HEK293 (cell line): ENCODE measurements around the gene SYNC.

Source experiments
- ATF2 ChIP-seq: fragments of 450-650 bp; formaldehyde crosslinking; IDR thresholded peaks from 2 replicates; pipeline ENCODE4 v1.5.1; 2016; ENCODE audit warnings: missing biosample characterization, missing genetic modification characterization, low read depth
- BCL11B ChIP-seq: fragments of 450-650 bp; formaldehyde crosslinking; IDR thresholded peaks from 2 replicates; pipeline ENCODE4 v1.5.1; 2016; ENCODE audit warnings: low read depth, missing biosample characterization, missing genetic modification characterization
- FEZF1 ChIP-seq: fragments of 450-650 bp; formaldehyde crosslinking; IDR thresholded peaks from 2 replicates; pipeline ENCODE4 v1.5.1; 2016; ENCODE audit warnings: missing biosample characterization, missing genetic modification characterization
- KLF1 ChIP-seq: fragments of 450-650 bp; formaldehyde crosslinking; IDR thresholded peaks from 2 replicates; pipeline ENCODE4 v1.5.1; 2016; ENCODE audit warnings: missing biosample characterization, missing genetic modification characterization
- KLF8 ChIP-seq: fragments of 450-650 bp; formaldehyde crosslinking; IDR thresholded peaks from 2 replicates; pipeline ENCODE4 v1.5.1; 2016; ENCODE audit warnings: missing biosample characterization, missing genetic modification characterization
- MEIS1 ChIP-seq: sonication (generic); formaldehyde crosslinking; IDR thresholded peaks from 2 replicates; pipeline ENCODE4 v1.8.1; 2022; ENCODE audit warnings: missing genetic modification reagents, mild to moderate bottlenecking, borderline replicate concordance
- PATZ1 ChIP-seq: fragments of 450-650 bp; formaldehyde crosslinking; IDR thresholded peaks from 2 replicates; pipeline ENCODE4 v1.5.1; 2016; ENCODE audit warnings: missing biosample characterization, missing genetic modification characterization
- SETDB1 ChIP-seq: IDR thresholded peaks from one replicate; pipeline ENCODE4 v1.6.1; 2017; ENCODE audit warnings: mild to moderate bottlenecking, low read length, moderate library complexity, mixed read lengths; ENCODE audit not compliant: insufficient read length
- ZBTB10 ChIP-seq: fragments of 450-650 bp; formaldehyde crosslinking; IDR thresholded peaks from 2 replicates; pipeline ENCODE4 v1.5.1; 2016; ENCODE audit warnings: missing biosample characterization, missing genetic modification characterization
- ZBTB20 ChIP-seq: fragments of 450-650 bp; formaldehyde crosslinking; IDR thresholded peaks from 2 replicates; pipeline ENCODE4 v1.5.1; 2016; ENCODE audit warnings: missing biosample characterization, missing genetic modification characterization
- ZBTB44 ChIP-seq: fragments of 450-650 bp; IDR thresholded peaks from 2 replicates; pipeline ENCODE4 v1.5.1; 2018; ENCODE audit warnings: missing biosample characterization, mild to moderate bottlenecking, missing genetic modification characterization
- ZBTB48 ChIP-seq: fragments of 450-650 bp; formaldehyde crosslinking; IDR thresholded peaks from 2 replicates; pipeline ENCODE4 v1.5.1; 2016; ENCODE audit warnings: missing biosample characterization, missing genetic modification characterization
- ZBTB7A ChIP-seq: fragments of 450-650 bp; formaldehyde crosslinking; IDR thresholded peaks from 2 replicates; pipeline ENCODE4 v1.5.1; 2016; ENCODE audit warnings: low read depth, missing biosample characterization, missing genetic modification characterization
- ZNF174 ChIP-seq: fragments of 450-650 bp; formaldehyde crosslinking; IDR thresholded peaks from 2 replicates; pipeline ENCODE4 v1.5.0; 2017; ENCODE audit warnings: missing biosample characterization, mild to moderate bottlenecking, missing genetic modification characterization
- ZNF175 ChIP-seq: fragments of 450-650 bp; formaldehyde crosslinking; IDR thresholded peaks from 2 replicates; pipeline ENCODE4 v1.5.1; 2016; ENCODE audit warnings: missing biosample characterization, missing genetic modification characterization
- ZNF2 ChIP-seq: fragments of 450-650 bp; formaldehyde crosslinking; IDR thresholded peaks from 2 replicates; pipeline ENCODE4 v1.5.1; 2016; ENCODE audit warnings: missing biosample characterization, missing genetic modification characterization
- ZNF23 ChIP-seq: fragments of 450-650 bp; formaldehyde crosslinking; IDR thresholded peaks from 2 replicates; pipeline ENCODE4 v1.5.1; 2016; ENCODE audit warnings: missing biosample characterization, missing genetic modification characterization, borderline replicate concordance
- ZNF311 ChIP-seq: fragments of 450-650 bp; formaldehyde crosslinking; IDR thresholded peaks from 2 replicates; pipeline ENCODE4 v1.5.1; 2017; ENCODE audit warnings: missing biosample characterization, missing genetic modification characterization, borderline replicate concordance
- ZNF362 ChIP-seq: fragments of 450-650 bp; formaldehyde crosslinking; IDR thresholded peaks from 2 replicates; pipeline ENCODE4 v1.5.1; 2016; ENCODE audit warnings: missing biosample characterization, missing genetic modification characterization
- ZNF366 ChIP-seq: fragments of 450-650 bp; formaldehyde crosslinking; conservative IDR thresholded peaks from 2 replicates; pipeline ENCODE4 v1.5.1; 2016; ENCODE audit warnings: missing biosample characterization, missing genetic modification characterization
- ZNF473 ChIP-seq: fragments of 450-650 bp; formaldehyde crosslinking; IDR thresholded peaks from 2 replicates; pipeline ENCODE4 v1.5.1; 2017; ENCODE audit warnings: missing biosample characterization, missing genetic modification characterization
- ZNF549 ChIP-seq: fragments of 450-650 bp; IDR thresholded peaks from 2 replicates; pipeline ENCODE4 v1.5.1; 2018; ENCODE audit warnings: missing biosample characterization, missing genetic modification characterization, mild to moderate bottlenecking, inconsistent platforms, moderate library complexity
- ZNF558 ChIP-seq: fragments of 450-650 bp; formaldehyde crosslinking; IDR thresholded peaks from 2 replicates; pipeline ENCODE4 v1.5.1; 2016; ENCODE audit warnings: missing biosample characterization, missing genetic modification characterization
- ZNF561 ChIP-seq: fragments of 450-650 bp; IDR thresholded peaks from 2 replicates; pipeline ENCODE4 v1.5.1; 2018; ENCODE audit warnings: missing biosample characterization, missing genetic modification characterization, borderline replicate concordance
- ZNF660 ChIP-seq: fragments of 450-650 bp; IDR thresholded peaks from 2 replicates; pipeline ENCODE4 v1.5.1; 2018; ENCODE audit warnings: missing biosample characterization, mild to moderate bottlenecking, missing genetic modification characterization
- ZNF76 ChIP-seq: fragments of 450-650 bp; formaldehyde crosslinking; IDR thresholded peaks from 2 replicates; pipeline ENCODE4; 2016; ENCODE audit warnings: low read depth, missing biosample characterization, missing genetic modification characterization, borderline replicate concordance
- ZNF768 ChIP-seq: fragments of 450-650 bp; formaldehyde crosslinking; IDR thresholded peaks from 2 replicates; pipeline ENCODE4 v1.5.1; 2018; ENCODE audit warnings: missing biosample characterization, mild to moderate bottlenecking, missing genetic modification characterization
- ZNF785 ChIP-seq: fragments of 450-650 bp; formaldehyde crosslinking; IDR thresholded peaks from 2 replicates; pipeline ENCODE4 v1.5.1; 2016; ENCODE audit warnings: missing biosample characterization, missing genetic modification characterization
- ZNF791 ChIP-seq: fragments of 450-650 bp; formaldehyde crosslinking; IDR thresholded peaks from 2 replicates; pipeline ENCODE4 v1.5.1; 2016; ENCODE audit warnings: missing biosample characterization, missing genetic modification characterization
- ZSCAN18 ChIP-seq: fragments of 450-650 bp; formaldehyde crosslinking; IDR thresholded peaks from 2 replicates; pipeline ENCODE4 v1.5.1; 2016; ENCODE audit warnings: missing biosample characterization, missing genetic modification characterization

Gene SYNC

GRCh38 chr1:32650752-32651460 lies 51.7 kb downstream of the SYNC start, which contains the start of gene RBBP4 (continued):
- TF ChIP-seq PATZ1 (peak; percentile 100), ATF2 (tag by site-specific recombination) (no peak), KLF1 (tag by site-specific recombination) (peak; percentile 61), ZNF549 (tag by site-specific recombination) (no peak), ZNF76 (tag by site-specific recombination) (peak; percentile 85), ZNF660 (tag by site-specific recombination) (peak; percentile 42; the same call in 1 of the 2 replicates), ZNF311 (tag by site-specific recombination) (no peak), ZBTB7A (peak; percentile 42), KLF8 (tag by site-specific recombination) (peak; percentile 67), ZNF362 (tag by site-specific recombination) (no peak), ZNF558 (tag by site-specific recombination) (peak; percentile 64; the same call in 1 of the 2 replicates), ZBTB20 (tag by site-specific recombination) (no peak; the same call in 1 of the 2 replicates), ZNF768 (tag by site-specific recombination) (no peak; the same call in 1 of the 2 replicates), ZBTB10 (tag by site-specific recombination) (peak; percentile 67; the same call in 1 of the 2 replicates), ZNF23 (tag by site-specific recombination) (no peak), ZNF174 (tag by site-specific recombination) (no peak), ZNF561 (tag by site-specific recombination) (no peak; the same call in 1 of the 2 replicates), ZNF785 (tag by site-specific recombination) (0 out of 2 replicates have a peak, but pooled peaks have one; percentile 37), ZNF175 (tag by site-specific recombination) (no peak), ZNF366 (tag by site-specific recombination) (no peak), BCL11B (tag by site-specific recombination) (no peak; the same call in 1 of the 2 replicates), SETDB1 (no peak), ZNF2 (peak; percentile 29; the same call in 1 of the 2 replicates), ZNF791 (tag by site-specific recombination) (no peak), ZBTB48 (tag by site-specific recombination) (peak; percentile 79; the same call in 1 of the 2 replicates), MEIS1 (CRISPR knock-in tag) (peak; percentile 60; the same call in 1 of the 2 replicates), ZBTB44 (tag by site-specific recombination) (no peak), ZNF473 (tag by site-specific recombination) (no peak), ZSCAN18 (tag by site-specific recombination) (no peak), FEZF1 (tag by site-specific recombination) (peak; percentile 19; the same call in 1 of the 2 replicates)
